Thyroid gland (tissue), 4 donors: ENCODE results near the gene BTBD1. TPM values are rescaled to one million over a fixed set of nuclear protein-coding genes. Genes with fewer than 3 reads are reported as not detected.
"Not testable (repeated sequence)": the region's sequence is repeated elsewhere in the genome, so short reads cannot be mapped to it uniquely, and the experiment has no call there.

ENCODE experiments used
- DNase-seq, 2 donors: peaks; one replicate each; pipeline ENCODE4 v3.0.0-alpha.2; 2019
- H3K27ac ChIP-seq, 3 donors: fragments of 200-600 bp; sonication (generic); 1 replicate in 2 of 3; 2 replicates in 1 of 3; pipeline ENCODE4 v1.5.1; 2016 to 2019; ENCODE audit warnings: mild to moderate bottlenecking in 1 of 3, moderate library complexity in 1 of 3
- H3K27me3 ChIP-seq: fragments of 200-600 bp; sonication (generic); one replicate; pipeline ENCODE4 v1.5.1; 2019
- H3K36me3 ChIP-seq, 2 donors: fragments of 200-600 bp; sonication (generic); one replicate each; pipeline ENCODE4 v1.5.1; 2016 to 2019
- H3K4me1 ChIP-seq, 2 donors: fragments of 200-600 bp; sonication (generic); one replicate each; pipeline ENCODE4 v1.5.1; 2017 to 2019
- H3K4me3 ChIP-seq, 3 donors: fragments of 200-600 bp; sonication (generic); replicated peaks in 1 of 3; 1 replicate in 2 of 3; 2 replicates in 1 of 3; pipeline ENCODE4 v1.5.1; 2016; ENCODE audit warnings: mild to moderate bottlenecking in 1 of 3
- H3K9me3 ChIP-seq: fragments of 200-600 bp; sonication (generic); one replicate; pipeline ENCODE4 v1.5.1; 2017
- CTCF ChIP-seq, 6 experiments: fragments of 200-600 bp in 3 of 6; fragments of 450-650 bp in 3 of 6; sonication (generic) in 3 of 6; IDR thresholded peaks; one replicate each; pipeline ENCODE4 v1.5.1; 2016 to 2019; ENCODE audit warnings: antibody characterized with exemption in 6 of 6, mild to moderate bottlenecking in 2 of 6, inconsistent platforms in 1 of 6, moderate library complexity in 1 of 6
- POLR2A ChIP-seq, 2 donors: fragments of 450-650 bp; IDR thresholded peaks; one replicate each; pipeline ENCODE4 v1.6.1; 2017; ENCODE audit warnings: antibody characterized with exemption in 2 of 2, mild to moderate bottlenecking in 2 of 2, moderate library complexity in 1 of 2
- WGBS, 2 donors: methylation state at CpG; one replicate each; pipeline ENCODE4 v1.1.5; 2017; 5-methylcytosine and 5-hydroxymethylcytosine counted together
- intact Hi-C: fragments of 100-400 bp; cut with DNase I; formaldehyde crosslinking; loops from one replicate; pipeline ENCODE4 v1.15.1; 2023
- total RNA-seq, 4 donors: library from RNA; depleted of rRNA; stranded (reverse); fragments of >200 nt; gene quantifications; one replicate each; pipeline ENCODE4 v1.2.3, GENCODE V29; 2016

The BTBD1 gene
- total RNA-seq, 4 donors from 2014 or later: 84.7 to 99.3 (median 94.5) TPM

- DNase-seq: no peak
- Histone ChIP-seq H3K36me3 (no peaks in the 10 kb centered on the region), H3K4me3 (no peak overlapping the region), H3K4me1 (no peaks in the 10 kb centered on the region), H3K27me3 (no peaks in the 10 kb centered on the region), H3K9me3 (no peaks in the 10 kb centered on the region), H3K27ac (no peak overlapping the region)
- no peak for TF ChIP-seq CTCF (IDR thresholded peaks at IDR 0.05)
- no peak for TF ChIP-seq POLR2A (IDR thresholded peaks at IDR 0.05)
- 57 to 66% methylated on average over 5 of the region's 5 CpGs for WGBS, 2 donors
- intact Hi-C loops: no loop called here
Observed at GRCh38 chr15:83077491-83078230, 10.6 kb upstream of the BTBD1 start.

GRCh38 chr15:83069211-83069642 is 2.2 kb upstream of the BTBD1 start:
- DNase-seq: not testable (repeated sequence)
- 63 to 64% methylated on average over 4 to 6 of the region's 6 CpGs for WGBS, 2 donors
- intact Hi-C loops: loop anchor here (10.0 kb wide), 1 partner anchor 136 kb away; the partner anchor contains the start of gene HDGFL3

GRCh38 chr15:83068054-83068453 is 1.0 kb upstream of the BTBD1 start:
- H3K36me3 ChIP-seq: no peaks in the 10 kb centered on the region
- H3K27ac ChIP-seq: peak overlapping the region; percentile 90 to 97 (median 96)
- no peaks in the 10 kb centered on the region for H3K27me3 ChIP-seq
- peaks cover 27 to 29% of the 10 kb centered on the region in 2 donors for H3K4me1 ChIP-seq
- H3K9me3 ChIP-seq: no peaks in the 10 kb centered on the region
- no peak for TF ChIP-seq CTCF (IDR thresholded peaks at IDR 0.05)
- TF ChIP-seq POLR2A (IDR thresholded peaks at IDR 0.05): no peak
- H3K4me3 ChIP-seq: no peak overlapping the region
- intact Hi-C loops: loop anchor here (10.0 kb wide), 1 partner anchor 137 kb away; the partner anchor contains the start of gene HDGFL3
- no peak for DNase-seq
- 86 to 93% methylated on average over 6 of the region's 6 CpGs for WGBS, 2 donors

More at GRCh38 chr15:83069211-83069642, 2.2 kb upstream of the BTBD1 start:
- not testable (repeated sequence) for H3K36me3 ChIP-seq, H3K4me3 ChIP-seq, H3K27ac ChIP-seq, H3K27me3 ChIP-seq, H3K9me3 ChIP-seq
- peaks cover 18 to 19% of the 10 kb centered on the region in 2 donors for H3K4me1 ChIP-seq

- no peaks in the 10 kb centered on the region for H3K27me3 ChIP-seq
- H3K36me3 ChIP-seq: no peaks in the 10 kb centered on the region
- peaks cover 31% of the 10 kb centered on the region in 2 donors for H3K4me1 ChIP-seq
- TF ChIP-seq CTCF (IDR thresholded peaks at IDR 0.05): no peak
- TF ChIP-seq POLR2A (IDR thresholded peaks at IDR 0.05): no peak
- WGBS, 2 donors: 53 to 70% methylated on average over 11 of the region's 12 CpGs
- no peak for DNase-seq
- peak overlapping the region; percentile 90 to 97 (median 96) for H3K27ac ChIP-seq
- H3K4me3 ChIP-seq: peak overlapping the region in 1 of 3 donors; percentile 82
- intact Hi-C loops: loop anchor here (10.0 kb wide), 1 partner anchor 137 kb away; the partner anchor contains the start of gene HDGFL3
- H3K9me3 ChIP-seq: no peaks in the 10 kb centered on the region
Observed at GRCh38 chr15:83067638-83067962, 548 bp upstream of the BTBD1 start.

- no peaks in the 10 kb centered on the region for H3K9me3 ChIP-seq
- H3K36me3 ChIP-seq: no peaks in the 10 kb centered on the region
Observed at GRCh38 chr15:83066034-83066733, 868 bp downstream of the BTBD1 start.

More at GRCh38 chr15:83066034-83066733, 868 bp downstream of the BTBD1 start:
- WGBS, 2 donors: 5 to 7% methylated on average over 30 of the region's 42 CpGs
- TF ChIP-seq POLR2A (IDR thresholded peaks at IDR 0.05) (no peak), CTCF (IDR thresholded peaks at IDR 0.05) (no peak)
- peak; percentile 36 to 49 for DNase-seq
- H3K27ac ChIP-seq: peak overlapping the region; percentile 90 to 97 (median 96)
- intact Hi-C loops: loop anchor here (10.0 kb wide), 1 partner anchor 139 kb away; the partner anchor contains the start of gene HDGFL3
- peak overlapping the region; percentile 11 to 92 (median 82) for H3K4me3 ChIP-seq
- H3K27me3 ChIP-seq: no peaks in the 10 kb centered on the region
- peaks cover 36 to 42% of the 10 kb centered on the region in 2 donors for H3K4me1 ChIP-seq
